Measurements from ENCODE around the gene ACTMAP. TPM values are rescaled to one million over a fixed set of nuclear protein-coding genes. Genes with fewer than 3 reads are reported as not detected.

The ACTMAP gene
- total and polyA plus RNA-seq, 2 of the 13 experiments (the other 11 are each of a cell fraction or from before 2014, with no cell fraction given): 2.2 to 7.9 TPM

DNA sequence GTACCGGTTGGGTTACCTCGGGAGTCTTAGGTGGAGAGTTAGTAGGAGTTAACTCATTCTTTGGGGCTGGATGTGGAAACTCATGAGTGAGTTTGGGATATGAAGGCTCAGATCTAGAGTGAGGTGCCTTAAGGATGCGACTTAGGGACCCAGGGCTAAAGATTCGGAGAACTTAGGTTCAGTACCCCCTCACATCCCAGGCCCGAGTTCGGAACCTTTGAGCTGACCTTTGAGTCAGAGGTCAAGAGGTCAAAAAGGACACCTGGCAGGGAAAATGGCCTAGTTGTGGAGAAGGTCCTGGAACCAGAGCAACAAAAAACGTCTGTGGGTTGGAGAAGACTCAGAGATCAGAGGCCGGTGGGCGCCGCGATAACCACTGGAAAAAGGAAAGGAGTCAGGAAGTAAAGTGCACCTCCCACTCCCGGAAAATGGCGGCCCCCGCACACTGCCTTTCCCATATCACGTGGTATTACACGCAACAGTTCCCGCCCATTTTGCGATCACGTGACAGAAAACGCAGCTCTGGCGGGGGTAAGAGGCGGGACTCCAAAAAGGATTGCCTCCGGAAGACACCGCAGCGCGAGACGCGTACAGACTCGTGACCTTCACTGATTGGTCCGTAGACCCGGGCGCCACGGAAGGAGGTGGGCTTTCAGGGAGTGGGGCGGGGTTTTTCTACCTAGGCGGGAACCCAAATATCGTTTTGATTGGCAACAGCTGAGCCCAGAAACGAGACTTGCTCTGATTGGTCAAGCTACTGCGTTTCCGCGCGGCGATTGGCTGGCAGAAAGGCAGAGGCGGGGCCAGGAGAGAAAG is at the start of gene ACTMAP (continued):
- TF ChIP-seq, protein P1, sequence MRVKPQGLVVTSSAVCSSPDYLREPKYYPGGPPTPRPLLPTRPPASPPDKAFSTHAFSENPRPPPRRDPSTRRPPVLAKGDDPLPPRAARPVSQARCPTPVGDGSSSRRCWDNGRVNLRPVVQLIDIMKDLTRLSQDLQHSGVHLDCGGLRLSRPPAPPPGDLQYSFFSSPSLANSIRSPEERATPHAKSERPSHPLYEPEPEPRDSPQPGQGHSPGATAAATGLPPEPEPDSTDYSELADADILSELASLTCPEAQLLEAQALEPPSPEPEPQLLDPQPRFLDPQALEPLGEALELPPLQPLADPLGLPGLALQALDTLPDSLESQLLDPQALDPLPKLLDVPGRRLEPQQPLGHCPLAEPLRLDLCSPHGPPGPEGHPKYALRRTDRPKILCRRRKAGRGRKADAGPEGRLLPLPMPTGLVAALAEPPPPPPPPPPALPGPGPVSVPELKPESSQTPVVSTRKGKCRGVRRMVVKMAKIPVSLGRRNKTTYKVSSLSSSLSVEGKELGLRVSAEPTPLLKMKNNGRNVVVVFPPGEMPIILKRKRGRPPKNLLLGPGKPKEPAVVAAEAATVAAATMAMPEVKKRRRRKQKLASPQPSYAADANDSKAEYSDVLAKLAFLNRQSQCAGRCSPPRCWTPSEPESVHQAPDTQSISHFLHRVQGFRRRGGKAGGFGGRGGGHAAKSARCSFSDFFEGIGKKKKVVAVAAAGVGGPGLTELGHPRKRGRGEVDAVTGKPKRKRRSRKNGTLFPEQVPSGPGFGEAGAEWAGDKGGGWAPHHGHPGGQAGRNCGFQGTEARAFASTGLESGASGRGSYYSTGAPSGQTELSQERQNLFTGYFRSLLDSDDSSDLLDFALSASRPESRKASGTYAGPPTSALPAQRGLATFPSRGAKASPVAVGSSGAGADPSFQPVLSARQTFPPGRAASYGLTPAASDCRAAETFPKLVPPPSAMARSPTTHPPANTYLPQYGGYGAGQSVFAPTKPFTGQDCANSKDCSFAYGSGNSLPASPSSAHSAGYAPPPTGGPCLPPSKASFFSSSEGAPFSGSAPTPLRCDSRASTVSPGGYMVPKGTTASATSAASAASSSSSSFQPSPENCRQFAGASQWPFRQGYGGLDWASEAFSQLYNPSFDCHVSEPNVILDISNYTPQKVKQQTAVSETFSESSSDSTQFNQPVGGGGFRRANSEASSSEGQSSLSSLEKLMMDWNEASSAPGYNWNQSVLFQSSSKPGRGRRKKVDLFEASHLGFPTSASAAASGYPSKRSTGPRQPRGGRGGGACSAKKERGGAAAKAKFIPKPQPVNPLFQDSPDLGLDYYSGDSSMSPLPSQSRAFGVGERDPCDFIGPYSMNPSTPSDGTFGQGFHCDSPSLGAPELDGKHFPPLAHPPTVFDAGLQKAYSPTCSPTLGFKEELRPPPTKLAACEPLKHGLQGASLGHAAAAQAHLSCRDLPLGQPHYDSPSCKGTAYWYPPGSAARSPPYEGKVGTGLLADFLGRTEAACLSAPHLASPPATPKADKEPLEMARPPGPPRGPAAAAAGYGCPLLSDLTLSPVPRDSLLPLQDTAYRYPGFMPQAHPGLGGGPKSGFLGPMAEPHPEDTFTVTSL (CRISPR knock-in tag; IDR thresholded peaks at IDR 0.05; ENCODE audit: borderline replicate concordance): no peak
- TF ChIP-seq MLLT10 (CRISPR knock-in tag; IDR thresholded peaks at IDR 0.05) (no peak), ZNF251 (CRISPR knock-in tag; IDR thresholded peaks at IDR 0.05) (no peak), ETV6 (CRISPR knock-in tag; conservative IDR thresholded peaks at IDR 0.05) (0 out of 2 replicates have a peak, but pooled peaks have one; percentile 62), JUND (CRISPR knock-in tag; IDR thresholded peaks at IDR 0.05) (no peak), SPEN (CRISPR knock-in tag; IDR thresholded peaks at IDR 0.05; ENCODE audit: low read depth) (no peak; the same call in none of the 2 replicates)
- TF ChIP-seq, protein P2, sequence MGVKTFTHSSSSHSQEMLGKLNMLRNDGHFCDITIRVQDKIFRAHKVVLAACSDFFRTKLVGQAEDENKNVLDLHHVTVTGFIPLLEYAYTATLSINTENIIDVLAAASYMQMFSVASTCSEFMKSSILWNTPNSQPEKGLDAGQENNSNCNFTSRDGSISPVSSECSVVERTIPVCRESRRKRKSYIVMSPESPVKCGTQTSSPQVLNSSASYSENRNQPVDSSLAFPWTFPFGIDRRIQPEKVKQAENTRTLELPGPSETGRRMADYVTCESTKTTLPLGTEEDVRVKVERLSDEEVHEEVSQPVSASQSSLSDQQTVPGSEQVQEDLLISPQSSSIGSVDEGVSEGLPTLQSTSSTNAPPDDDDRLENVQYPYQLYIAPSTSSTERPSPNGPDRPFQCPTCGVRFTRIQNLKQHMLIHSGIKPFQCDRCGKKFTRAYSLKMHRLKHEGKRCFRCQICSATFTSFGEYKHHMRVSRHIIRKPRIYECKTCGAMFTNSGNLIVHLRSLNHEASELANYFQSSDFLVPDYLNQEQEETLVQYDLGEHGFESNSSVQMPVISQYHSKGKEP (CRISPR knock-in tag; IDR thresholded peaks at IDR 0.05): no peak
- TF ChIP-seq, protein P3, sequence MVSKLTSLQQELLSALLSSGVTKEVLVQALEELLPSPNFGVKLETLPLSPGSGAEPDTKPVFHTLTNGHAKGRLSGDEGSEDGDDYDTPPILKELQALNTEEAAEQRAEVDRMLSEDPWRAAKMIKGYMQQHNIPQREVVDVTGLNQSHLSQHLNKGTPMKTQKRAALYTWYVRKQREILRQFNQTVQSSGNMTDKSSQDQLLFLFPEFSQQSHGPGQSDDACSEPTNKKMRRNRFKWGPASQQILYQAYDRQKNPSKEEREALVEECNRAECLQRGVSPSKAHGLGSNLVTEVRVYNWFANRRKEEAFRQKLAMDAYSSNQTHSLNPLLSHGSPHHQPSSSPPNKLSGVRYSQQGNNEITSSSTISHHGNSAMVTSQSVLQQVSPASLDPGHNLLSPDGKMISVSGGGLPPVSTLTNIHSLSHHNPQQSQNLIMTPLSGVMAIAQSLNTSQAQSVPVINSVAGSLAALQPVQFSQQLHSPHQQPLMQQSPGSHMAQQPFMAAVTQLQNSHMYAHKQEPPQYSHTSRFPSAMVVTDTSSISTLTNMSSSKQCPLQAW (CRISPR knock-in tag; IDR thresholded peaks at IDR 0.05): no peak
- TF ChIP-seq, protein P4, sequence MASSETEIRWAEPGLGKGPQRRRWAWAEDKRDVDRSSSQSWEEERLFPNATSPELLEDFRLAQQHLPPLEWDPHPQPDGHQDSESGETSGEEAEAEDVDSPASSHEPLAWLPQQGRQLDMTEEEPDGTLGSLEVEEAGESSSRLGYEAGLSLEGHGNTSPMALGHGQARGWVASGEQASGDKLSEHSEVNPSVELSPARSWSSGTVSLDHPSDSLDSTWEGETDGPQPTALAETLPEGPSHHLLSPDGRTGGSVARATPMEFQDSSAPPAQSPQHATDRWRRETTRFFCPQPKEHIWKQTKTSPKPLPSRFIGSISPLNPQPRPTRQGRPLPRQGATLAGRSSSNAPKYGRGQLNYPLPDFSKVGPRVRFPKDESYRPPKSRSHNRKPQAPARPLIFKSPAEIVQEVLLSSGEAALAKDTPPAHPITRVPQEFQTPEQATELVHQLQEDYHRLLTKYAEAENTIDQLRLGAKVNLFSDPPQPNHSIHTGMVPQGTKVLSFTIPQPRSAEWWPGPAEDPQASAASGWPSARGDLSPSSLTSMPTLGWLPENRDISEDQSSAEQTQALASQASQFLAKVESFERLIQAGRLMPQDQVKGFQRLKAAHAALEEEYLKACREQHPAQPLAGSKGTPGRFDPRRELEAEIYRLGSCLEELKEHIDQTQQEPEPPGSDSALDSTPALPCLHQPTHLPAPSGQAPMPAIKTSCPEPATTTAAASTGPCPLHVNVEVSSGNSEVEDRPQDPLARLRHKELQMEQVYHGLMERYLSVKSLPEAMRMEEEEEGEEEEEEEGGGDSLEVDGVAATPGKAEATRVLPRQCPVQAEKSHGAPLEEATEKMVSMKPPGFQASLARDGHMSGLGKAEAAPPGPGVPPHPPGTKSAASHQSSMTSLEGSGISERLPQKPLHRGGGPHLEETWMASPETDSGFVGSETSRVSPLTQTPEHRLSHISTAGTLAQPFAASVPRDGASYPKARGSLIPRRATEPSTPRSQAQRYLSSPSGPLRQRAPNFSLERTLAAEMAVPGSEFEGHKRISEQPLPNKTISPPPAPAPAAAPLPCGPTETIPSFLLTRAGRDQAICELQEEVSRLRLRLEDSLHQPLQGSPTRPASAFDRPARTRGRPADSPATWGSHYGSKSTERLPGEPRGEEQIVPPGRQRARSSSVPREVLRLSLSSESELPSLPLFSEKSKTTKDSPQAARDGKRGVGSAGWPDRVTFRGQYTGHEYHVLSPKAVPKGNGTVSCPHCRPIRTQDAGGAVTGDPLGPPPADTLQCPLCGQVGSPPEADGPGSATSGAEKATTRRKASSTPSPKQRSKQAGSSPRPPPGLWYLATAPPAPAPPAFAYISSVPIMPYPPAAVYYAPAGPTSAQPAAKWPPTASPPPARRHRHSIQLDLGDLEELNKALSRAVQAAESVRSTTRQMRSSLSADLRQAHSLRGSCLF (CRISPR knock-in tag; IDR thresholded peaks at IDR 0.05; ENCODE audit: borderline replicate concordance): no peak
- TF ChIP-seq, protein P5, sequence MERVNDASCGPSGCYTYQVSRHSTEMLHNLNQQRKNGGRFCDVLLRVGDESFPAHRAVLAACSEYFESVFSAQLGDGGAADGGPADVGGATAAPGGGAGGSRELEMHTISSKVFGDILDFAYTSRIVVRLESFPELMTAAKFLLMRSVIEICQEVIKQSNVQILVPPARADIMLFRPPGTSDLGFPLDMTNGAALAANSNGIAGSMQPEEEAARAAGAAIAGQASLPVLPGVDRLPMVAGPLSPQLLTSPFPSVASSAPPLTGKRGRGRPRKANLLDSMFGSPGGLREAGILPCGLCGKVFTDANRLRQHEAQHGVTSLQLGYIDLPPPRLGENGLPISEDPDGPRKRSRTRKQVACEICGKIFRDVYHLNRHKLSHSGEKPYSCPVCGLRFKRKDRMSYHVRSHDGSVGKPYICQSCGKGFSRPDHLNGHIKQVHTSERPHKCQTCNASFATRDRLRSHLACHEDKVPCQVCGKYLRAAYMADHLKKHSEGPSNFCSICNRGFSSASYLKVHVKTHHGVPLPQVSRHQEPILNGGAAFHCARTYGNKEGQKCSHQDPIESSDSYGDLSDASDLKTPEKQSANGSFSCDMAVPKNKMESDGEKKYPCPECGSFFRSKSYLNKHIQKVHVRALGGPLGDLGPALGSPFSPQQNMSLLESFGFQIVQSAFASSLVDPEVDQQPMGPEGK (CRISPR knock-in tag; IDR thresholded peaks at IDR 0.05): peak; percentile 49; the same call in 1 of the 2 replicates
